Adrenal gland (tissue), 12 donors: ENCODE results near the gene HCFC1. TPM values are rescaled to one million over a fixed set of nuclear protein-coding genes. Genes with fewer than 3 reads are reported as not detected.

Experiments used
- DNase-seq, 7 donors: peaks; one replicate each; pipeline ENCODE4 v3.0.0-alpha.2; 2019 to 2020
- H3K27ac ChIP-seq, 5 donors: fragments of 200-600 bp; sonication (generic) in 4 of 5; 1 replicate in 3 of 5; 2 replicates in 2 of 5; pipeline versions ENCODE4 v1.5.1 to v1.8.0; 2016 to 2020; ENCODE audit warnings: mild to moderate bottlenecking in 1 of 5
- H3K27me3 ChIP-seq: fragments of 200-600 bp; 2 replicates; pipeline ENCODE4 v1.8.0; 2021
- H3K36me3 ChIP-seq, 2 donors: fragments of 200-600 bp; replicated peaks in 1 of 2; 1 replicate in 1 of 2; 2 replicates in 1 of 2; pipeline versions ENCODE4 v1.5.1 to v1.8.0; 2018 to 2022
- H3K4me1 ChIP-seq, 2 donors: fragments of 200-600 bp; replicated peaks in 1 of 2; 1 replicate in 1 of 2; 2 replicates in 1 of 2; pipeline versions ENCODE4 v1.5.1 to v1.8.0; 2018 to 2021
- H3K4me3 ChIP-seq, 4 donors: fragments of 200-600 bp; sonication (generic) in 3 of 4; one replicate each; pipeline ENCODE4 v1.5.1; 2016 to 2018
- H3K9me3 ChIP-seq, 3 donors: fragments of 200-600 bp; sonication (generic) in 1 of 3; replicated peaks in 1 of 3; 1 replicate in 2 of 3; 2 replicates in 1 of 3; pipeline versions ENCODE4 v1.5.1 to v1.8.0; 2016 to 2021
- CTCF ChIP-seq, 6 experiments: fragments of 450-650 bp in 4 of 6; fragments of 200-600 bp in 2 of 6; sonication (generic) in 1 of 6; IDR thresholded peaks; 1 replicate in 5 of 6; 2 replicates in 1 of 6; pipeline versions ENCODE4 v1.5.1 to v1.8.0; 2016 to 2021; ENCODE audit warnings: antibody characterized with exemption in 6 of 6, mild to moderate bottlenecking in 2 of 6, moderate library complexity in 1 of 6
- POLR2A ChIP-seq, 2 donors: fragments of 450-650 bp; IDR thresholded peaks; one replicate each; pipeline ENCODE4 v1.6.1; 2017; ENCODE audit warnings: antibody characterized with exemption in 2 of 2, mild to moderate bottlenecking in 2 of 2, moderate library complexity in 1 of 2
- WGBS, 4 donors: extraction: QIAGEN DNeasy Blood & Tissue Kit in 2 of 4; methylation state at CpG; one replicate each; pipeline versions ENCODE4 v1.1.5 to v1.1.7; 2013 to 2017; 5-methylcytosine and 5-hydroxymethylcytosine counted together
- intact Hi-C, 2 donors: fragments of 100-400 bp; cut with DNase I; formaldehyde crosslinking; loops; one replicate each; pipeline versions ENCODE4 v1.14.1 to v1.15.0; 2022 to 2023
- polyA plus RNA-seq, 3 donors: library from polyadenylated mRNA; stranded (reverse); fragments of 200-250 nt in 2 of 3; fragments of 350-450 nt in 1 of 3; fragmentation: Illumina TruSeq in 1 of 3; extraction: RNeasy Lipid Tissue Mini Kit (QIAGEN cat#74804) in 1 of 3; gene quantifications; one replicate each; pipeline ENCODE4 v1.2.3, GENCODE V29; 2013 to 2014
- total RNA-seq, 9 donors: library from RNA; depleted of rRNA in 4 of 9; stranded (reverse); fragments of >200 nt in 4 of 9; fragments of 120-200 nt in 1 of 9; fragmentation: NEBNext Ultra II Directional in 1 of 9; extraction: Animal tissue kit (Norgen Biotek cat#: 25700) in 1 of 9; gene quantifications; one replicate each; pipeline versions ENCODE4 v1.1.0 to v1.2.4, GENCODE V29; 2013 to 2023
- donor health status: healthy with polysubstance abuse.
- donor health status: Bipolar disorder and iron deficiency.
- donor health status: DM: yes; HTN: yes; CAD: no.
- donor health status: DM: no; HTN: no; CAD: no.
- donor health status: DM: no; HTN: no; CAD: no.
- donor health status: DM: yes; HTN: yes; CAD: no.

The HCFC1 gene
- total and polyA plus RNA-seq, 12 donors, result 9.2 to 77.1 (median 54.0) TPM

- no peaks in the 10 kb centered on the region for H3K9me3 ChIP-seq
- H3K27ac ChIP-seq, result peak within 1 kb of the TSS; percentile 39 to 97 (median 90)
- intact Hi-C loops, result no loop called here
- H3K4me1 ChIP-seq, result peaks cover 0 to 20% of the 10 kb centered on the region in 2 donors
- peak in 6 of 7 donors; percentile 51 to 68 (median 58) for DNase-seq
- peaks cover 0 to 21% of the 10 kb centered on the region in 2 donors for H3K36me3 ChIP-seq
- H3K27me3 ChIP-seq, result peaks cover 4% of the 10 kb centered on the region
- peak within 1 kb of the TSS in 3 of 4 donors; percentile 14 to 63 (median 28) for H3K4me3 ChIP-seq
- TF ChIP-seq POLR2A (IDR thresholded peaks at IDR 0.05) (peak; percentile 18 to 47), CTCF (IDR thresholded peaks at IDR 0.05) (no peak)
- 1 to 55% (median 13%) methylated on average over 11 to 67 of the region's 99 CpGs for WGBS, 4 donors
Measured at GRCh38 chrX:154019633-154020528, 48.3 kb upstream of the HCFC1 start, which contains the start of gene IRAK1. Gene IRAK1, minus strand, starts transcription at chrX:154019902. Its CDS starts 90 bp downstream, at chrX:154019812.

DNA sequence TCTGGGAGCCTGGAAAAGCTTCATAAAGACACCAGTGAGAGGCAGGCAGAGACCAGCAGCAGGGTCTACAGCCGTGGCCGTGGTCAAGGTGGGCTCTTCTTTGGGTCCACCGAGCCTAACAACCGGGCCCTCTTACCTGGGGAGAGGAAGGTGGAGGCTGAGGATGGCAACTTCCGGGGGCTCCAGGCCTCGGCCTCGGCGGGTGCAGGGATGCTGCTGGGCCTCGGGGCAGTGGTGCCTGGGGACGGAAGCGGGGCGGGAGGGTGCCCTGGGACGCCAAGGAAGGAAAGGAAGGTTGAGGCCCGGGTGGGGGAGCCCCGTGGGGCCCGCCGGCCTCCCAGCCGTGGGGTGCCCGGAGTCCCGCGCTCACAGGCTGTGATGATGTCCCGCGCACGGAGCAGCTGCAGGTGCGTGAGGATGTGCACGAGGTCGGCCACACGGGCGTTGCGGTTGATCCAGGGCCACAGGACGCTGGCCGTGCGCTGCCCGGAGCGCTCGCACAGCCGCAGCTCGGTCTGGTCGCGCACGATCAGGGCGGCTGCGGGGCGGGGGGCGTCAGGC, 47.5 kb upstream of the HCFC1 start:
- H3K36me3 ChIP-seq, result peaks cover 0 to 21% of the 10 kb centered on the region in 2 donors
- no peak for TF ChIP-seq CTCF (IDR thresholded peaks at IDR 0.05)
- TF ChIP-seq POLR2A (IDR thresholded peaks at IDR 0.05), result no peak
- peak in 1 of 7 donors; percentile 48 for DNase-seq
- H3K4me3 ChIP-seq, result peak overlapping the region in 3 of 4 donors; percentile 5 to 63 (median 14)
- 0 to 39% (median 36%) methylated on average over 21 to 42 of the region's 45 CpGs; no CpG with 5 or more reads in 1 of the 4 donors for WGBS, 4 donors
- peak overlapping the region in 4 of 5 donors; percentile 48 to 97 (median 72) for H3K27ac ChIP-seq
- no peaks in the 10 kb centered on the region for H3K9me3 ChIP-seq
- intact Hi-C loops, result no loop called here
- peaks cover 4% of the 10 kb centered on the region for H3K27me3 ChIP-seq
- peaks cover 0 to 20% of the 10 kb centered on the region in 2 donors for H3K4me1 ChIP-seq

GRCh38 chrX:154018518-154019060, 47.0 kb upstream of the HCFC1 start:
- WGBS, 4 donors, result 27 to 76% (median 71%) methylated on average over 3 to 15 of the region's 15 CpGs
- H3K36me3 ChIP-seq, result peaks cover 0 to 21% of the 10 kb centered on the region in 2 donors
- intact Hi-C loops, result no loop called here

More at GRCh38 chrX:154018518-154019060, 47.0 kb upstream of the HCFC1 start:
- H3K9me3 ChIP-seq, result no peaks in the 10 kb centered on the region
- TF ChIP-seq CTCF (IDR thresholded peaks at IDR 0.05) (no peak), POLR2A (IDR thresholded peaks at IDR 0.05) (no peak)
- DNase-seq, result no peak
- H3K27me3 ChIP-seq, result peaks cover 4% of the 10 kb centered on the region
- H3K4me3 ChIP-seq, result peak overlapping the region in 1 of 4 donors; percentile 63
- peak overlapping the region in 3 of 5 donors; percentile 62 to 97 (median 82) for H3K27ac ChIP-seq
- peaks cover 0 to 20% of the 10 kb centered on the region in 2 donors for H3K4me1 ChIP-seq
